T-cell (primary cell): ENCODE data around the gene LUC7L3. TPM values are rescaled to one million over a fixed set of nuclear protein-coding genes. Genes with fewer than 3 reads are reported as not detected.
"Not testable (repeated sequence)": the region's sequence is repeated elsewhere in the genome, so short reads cannot be mapped to it uniquely, and the experiment has no call there.

Experiments used
- ATAC-seq, 4 experiments: fragments of 200-7000 bp in 3 of 4; fragments of 150-1000 bp in 1 of 4; cut with Tn5 transposase; replicated peaks in 1 of 4; 1 replicate in 3 of 4; 2 replicates in 1 of 4; pipeline ENCODE4 v1.10.0; 2021; ENCODE audit warnings: moderate library complexity in 3 of 4, mild to moderate bottlenecking in 2 of 4, moderate number of reproducible peaks in 1 of 4
- CTCF ChIA-PET, 2 donors: fragments of 300-600 bp; sonication (Branson Sonifier 250); formaldehyde crosslinking; loops; one replicate each; lab custom pipeline; 2022; ENCODE audit warnings: antibody characterized with exemption in 2 of 2; lab: Charles Lee
- POLR2A ChIA-PET, 2 donors: fragments of 300-600 bp; sonication (Branson Sonifier 250); formaldehyde crosslinking; loops; one replicate each; lab custom pipeline; 2022; ENCODE audit warnings: antibody characterized with exemption in 2 of 2; lab: Charles Lee
- DNase-seq, 35 experiments: peaks; one replicate each; pipeline versions ENCODE4 v3.0.0 to v3.0.0-alpha.2; 2013 to 2023
- H3K27ac ChIP-seq: one replicate; pipeline ENCODE4 v1.5.1; 2013; ENCODE audit warnings: low read length
- H3K27me3 ChIP-seq, 2 experiments: replicated peaks in 1 of 2; 1 replicate in 1 of 2; 2 replicates in 1 of 2; pipeline versions ENCODE4 v1.6.1 to v1.7.0; 2013; ENCODE audit warnings: low read length in 1 of 2, mixed read lengths in 1 of 2; ENCODE audit not compliant: control insufficient read depth in 2 of 2, insufficient read depth in 2 of 2; ENCODE audit errors: extremely low read depth in 1 of 2
- H3K36me3 ChIP-seq, 2 donors: 1 replicate in 1 of 2; 2 replicates in 1 of 2; pipeline versions ENCODE4 v1.6.1 to v1.7.0; 2013; ENCODE audit warnings: low read length in 1 of 2; ENCODE audit not compliant: control insufficient read depth in 2 of 2, insufficient read depth in 1 of 2; ENCODE audit errors: extremely low read depth in 1 of 2
- H3K4me1 ChIP-seq, 2 experiments: 1 replicate in 1 of 2; 2 replicates in 1 of 2; pipeline versions ENCODE4 v1.6.1 to v1.7.0; 2013; ENCODE audit warnings: low read length in 2 of 2, mixed read lengths in 1 of 2; ENCODE audit not compliant: insufficient read depth in 2 of 2, control insufficient read depth in 1 of 2; ENCODE audit errors: extremely low read depth in 1 of 2
- H3K4me3 ChIP-seq, 2 donors: 1 replicate in 1 of 2; 2 replicates in 1 of 2; pipeline versions ENCODE4 v1.5.1 to v1.7.0; 2013; ENCODE audit warnings: mild to moderate bottlenecking in 2 of 2, low read length in 1 of 2, moderate library complexity in 1 of 2; ENCODE audit not compliant: control insufficient read depth in 1 of 2; ENCODE audit errors: extremely low read depth in 1 of 2
- H3K9me3 ChIP-seq: 2 replicates; pipeline ENCODE4 v1.7.0; 2013
- H3K27ac Mint-ChIP-seq, 2 donors: one replicate each; pipeline ENCODE4 v1.8.0; 2020 to 2021; ENCODE audit warnings: mild to moderate bottlenecking in 2 of 2, mixed read lengths in 2 of 2
- H3K27me3 Mint-ChIP-seq, 2 donors: one replicate each; pipeline ENCODE4 v1.8.0; 2021 to 2022; ENCODE audit warnings: mixed read lengths in 2 of 2
- H3K36me3 Mint-ChIP-seq: one replicate; pipeline ENCODE4 v1.8.0; 2021; ENCODE audit warnings: mixed read lengths
- H3K4me1 Mint-ChIP-seq, 3 donors: one replicate each; pipeline ENCODE4 v1.8.0; 2020 to 2022; ENCODE audit warnings: mixed read lengths in 3 of 3, mild to moderate bottlenecking in 1 of 3
- H3K4me3 Mint-ChIP-seq, 3 donors: one replicate each; pipeline ENCODE4 v1.8.0; 2020 to 2022; ENCODE audit warnings: mild to moderate bottlenecking in 3 of 3, mixed read lengths in 3 of 3, moderate library complexity in 3 of 3
- H3K9me3 Mint-ChIP-seq, 3 donors: one replicate each; pipeline ENCODE4 v1.8.0; 2020 to 2022; ENCODE audit warnings: mixed read lengths in 3 of 3
- WGBS: methylation state at CpG from one replicate; pipeline ENCODE4 v1.1.5; 2013; ENCODE audit warnings: missing lambda C conversion rate; ENCODE audit not compliant: insufficient coverage; 5-methylcytosine and 5-hydroxymethylcytosine counted together
- total RNA-seq, 35 experiments: library from RNA in 6 of 35; stranded (reverse) in 6 of 35; fragments of 120-200 nt in 1 of 35; gene quantifications; one replicate each; pipeline versions ENCODE4 v1.2.1 to v1.2.4 and lab custom pipeline; 2013 to 2026

The LUC7L3 gene
- total RNA-seq, 5 donors from 2014 or later (not counting 1 experiment from before 2014, with no cell fraction given): 126 to 273 (median 232) TPM

- Histone ChIP-seq H3K9me3 (no peaks in the 10 kb centered on the region), H3K27ac (no peak overlapping the region), H3K4me3 (no peak overlapping the region), H3K27me3 (no peaks in the 10 kb centered on the region), H3K4me1 (no peaks in the 10 kb centered on the region), H3K36me3 (no peaks in the 10 kb centered on the region)
- ATAC-seq: no peak
- DNase-seq: no peak
- Mint-ChIP-seq H3K4me3 (no peak overlapping the region), H3K4me1 (no peaks in the 10 kb centered on the region), H3K27me3 (no peaks in the 10 kb centered on the region), H3K9me3 (no peaks in the 10 kb centered on the region), H3K36me3 (no peaks in the 10 kb centered on the region), H3K27ac (no peak overlapping the region)
- 84% methylated on average over 17 of the region's 19 CpGs for WGBS
- ChIA-PET CTCF (no interaction called here), POLR2A (no interaction called here)
Measured at GRCh38 chr17:50798424-50799288, 79.3 kb downstream of the LUC7L3 start.

GRCh38 chr17:50799582-50799981 lies 80.2 kb downstream of the LUC7L3 start:
- no peaks in the 10 kb centered on the region for H3K9me3 Mint-ChIP-seq
- WGBS: 86% methylated on average over 8 of the region's 9 CpGs
- H3K27ac Mint-ChIP-seq: no peak overlapping the region
- CTCF ChIA-PET: no interaction called here
- no peak overlapping the region for H3K4me3 Mint-ChIP-seq
- no peaks in the 10 kb centered on the region for H3K27me3 ChIP-seq
- H3K27ac ChIP-seq: no peak overlapping the region
- POLR2A ChIA-PET: interaction anchor here in 1 of 2 donors (0.6 kb wide), 1 partner anchor 51 kb away, joined by 5 read pairs; no protein-coding TSS in a partner anchor
- no peaks in the 10 kb centered on the region for H3K4me1 Mint-ChIP-seq
- H3K36me3 Mint-ChIP-seq: no peaks in the 10 kb centered on the region
- no peaks in the 10 kb centered on the region for H3K9me3 ChIP-seq
- H3K36me3 ChIP-seq: no peaks in the 10 kb centered on the region
- DNase-seq: no peak
- no peak for ATAC-seq
- H3K27me3 Mint-ChIP-seq: no peaks in the 10 kb centered on the region
- H3K4me1 ChIP-seq: no peaks in the 10 kb centered on the region
- no peak overlapping the region for H3K4me3 ChIP-seq

- no peaks in the 10 kb centered on the region for H3K9me3 Mint-ChIP-seq
- H3K27me3 ChIP-seq: no peaks in the 10 kb centered on the region
- H3K9me3 ChIP-seq: no peaks in the 10 kb centered on the region
- no peaks in the 10 kb centered on the region for H3K4me1 Mint-ChIP-seq
- H3K36me3 Mint-ChIP-seq: no peaks in the 10 kb centered on the region
- ChIA-PET POLR2A (no interaction called here), CTCF (no interaction called here)
- H3K4me1 ChIP-seq: no peaks in the 10 kb centered on the region
- DNase-seq (no peak), ATAC-seq (no peak)
- H3K27me3 Mint-ChIP-seq: no peaks in the 10 kb centered on the region
- H3K4me3 ChIP-seq: no peak overlapping the region
- WGBS: 93% methylated on average over 11 of the region's 12 CpGs
- no peaks in the 10 kb centered on the region for H3K36me3 ChIP-seq
- H3K27ac Mint-ChIP-seq: no peak overlapping the region
- no peak overlapping the region for H3K4me3 Mint-ChIP-seq
- no peak overlapping the region for H3K27ac ChIP-seq
Measured at GRCh38 chr17:50800196-50800700, 80.8 kb downstream of the LUC7L3 start.

- no peaks in the 10 kb centered on the region for H3K9me3 ChIP-seq
- no peak overlapping the region for H3K4me3 ChIP-seq
- Mint-ChIP-seq H3K4me3 (no peak overlapping the region), H3K9me3 (no peaks in the 10 kb centered on the region), H3K4me1 (no peaks in the 10 kb centered on the region), H3K27ac (no peak overlapping the region), H3K36me3 (no peaks in the 10 kb centered on the region), H3K27me3 (no peaks in the 10 kb centered on the region)
- H3K36me3 ChIP-seq: no peaks in the 10 kb centered on the region
- DNase-seq (no peak), ATAC-seq (no peak)
- 83% methylated on average over 1 of the region's 12 CpGs for WGBS
- H3K27me3 ChIP-seq: peaks cover 0 to 8% of the 10 kb centered on the region in 2 experiments
- H3K27ac ChIP-seq: no peak overlapping the region
- CTCF ChIA-PET: no interaction called here
- POLR2A ChIA-PET: no interaction called here
- H3K4me1 ChIP-seq: no peaks in the 10 kb centered on the region
Measured at GRCh38 chr17:50802609-50803571, 83.5 kb downstream of the LUC7L3 start.

- Histone ChIP-seq H3K27ac (no peak overlapping the region), H3K36me3 (no peaks in the 10 kb centered on the region), H3K27me3 (peaks cover 0 to 8% of the 10 kb centered on the region in 2 experiments), H3K4me3 (no peak overlapping the region), H3K9me3 (no peaks in the 10 kb centered on the region), H3K4me1 (no peaks in the 10 kb centered on the region)
- Mint-ChIP-seq H3K27ac (no peak overlapping the region), H3K4me1 (no peaks in the 10 kb centered on the region), H3K27me3 (no peaks in the 10 kb centered on the region), H3K36me3 (no peaks in the 10 kb centered on the region), H3K9me3 (no peaks in the 10 kb centered on the region), H3K4me3 (no peak overlapping the region)
- ATAC-seq (no peak), DNase-seq (no peak)
- POLR2A ChIA-PET: no interaction called here
- CTCF ChIA-PET: no interaction called here
- WGBS: 94% methylated on average over 3 of the region's 6 CpGs
Measured at GRCh38 chr17:50803676-50804075, 84.3 kb downstream of the LUC7L3 start.

- H3K9me3 ChIP-seq, H3K4me1 ChIP-seq, H3K9me3 Mint-ChIP-seq, H3K27ac Mint-ChIP-seq, DNase-seq, H3K4me3 ChIP-seq, H3K27me3 ChIP-seq, H3K4me1 Mint-ChIP-seq, H3K4me3 Mint-ChIP-seq, H3K36me3 ChIP-seq, CTCF ChIA-PET, POLR2A ChIA-PET, ATAC-seq, H3K36me3 Mint-ChIP-seq, H3K27ac ChIP-seq, H3K27me3 Mint-ChIP-seq: not testable (repeated sequence)
- WGBS: 100% methylated on average over 1 of the region's 13 CpGs
Measured at GRCh38 chr17:50804749-50805475, 85.5 kb downstream of the LUC7L3 start.
